HL-60 (cell line): ENCODE results near the gene LIMA1.

ENCODE experiments used
- DNase-seq, 2 experiments: peaks; one replicate each; pipeline ENCODE4 v3.0.0-alpha.2; 2010 to 2020; ENCODE audit warnings: low read depth in 1 of 2, low spot score in 1 of 2
- H3K27ac ChIP-seq: fragments of 250-450 bp; sonication (Bioruptor Pico); replicated peaks from 2 replicates; pipeline ENCODE4 v1.5.1; 2020; ENCODE audit warnings: mild to moderate bottlenecking, moderate library complexity
- H3K27me3 ChIP-seq: fragments of 250-450 bp; sonication (Bioruptor Pico); 2 replicates; pipeline ENCODE4 v1.5.1; 2021; ENCODE audit warnings: mild to moderate bottlenecking, moderate library complexity; ENCODE audit not compliant: insufficient read depth, poor library complexity, severe bottlenecking
- H3K4me3 ChIP-seq: replicated peaks from 2 replicates; pipeline ENCODE4 v1.5.1; 2011; ENCODE audit warnings: mild to moderate bottlenecking, control low read depth, low read length; ENCODE audit not compliant: insufficient read depth
- CTCF ChIP-seq: IDR thresholded peaks from one replicate; pipeline ENCODE4 v1.5.1; 2011; ENCODE audit warnings: low read length, control low read depth, inconsistent platforms; ENCODE audit not compliant: insufficient read depth
- GABPA ChIP-seq: IDR thresholded peaks from 2 replicates; pipeline ENCODE4 v1.6.1; 2012; ENCODE audit warnings: low read depth
- POLR2AphosphoS5 ChIP-seq: IDR thresholded peaks from 2 replicates; pipeline ENCODE4 v1.6.1; 2012; ENCODE audit warnings: low read depth
- REST ChIP-seq: IDR thresholded peaks from 2 replicates; pipeline ENCODE4 v1.6.1; 2012; ENCODE audit warnings: low read depth; ENCODE audit not compliant: insufficient replicate concordance
- SPI1 ChIP-seq: IDR thresholded peaks from 2 replicates; pipeline ENCODE4 v1.6.1; 2012; ENCODE audit warnings: low read depth, mild to moderate bottlenecking, borderline replicate concordance
- microRNA-seq: library from miRNA; unstranded; fragments of <30 nt; microRNA quantifications from one replicate; pipeline ENCODE4, GENCODE V29; 2018

LIMA1 gene

GRCh38 chr12:50129290-50129689 lies 154.0 kb downstream of the LIMA1 start:
- no peak overlapping the region for H3K4me3 ChIP-seq
- TF ChIP-seq GABPA (no peak), SPI1 (no peak), CTCF (no peak), POLR2AphosphoS5 (no peak), REST (no peak)
- DNase-seq, result no peak
- H3K27ac ChIP-seq, result no peak overlapping the region
- no peaks in the 10 kb centered on the region for H3K27me3 ChIP-seq

- TF ChIP-seq GABPA (no peak), SPI1 (no peak), POLR2AphosphoS5 (peak; percentile 9; the same call in 1 of the 2 replicates), CTCF (no peak)
- no peak for DNase-seq
Measured at GRCh38 chr12:50127546-50127945, 155.8 kb downstream of the LIMA1 start.

More at GRCh38 chr12:50127546-50127945, 155.8 kb downstream of the LIMA1 start:
- no peak overlapping the region for H3K4me3 ChIP-seq
- H3K27me3 ChIP-seq, result no peaks in the 10 kb centered on the region
- H3K27ac ChIP-seq, result no peak overlapping the region

Small RNAs within 50 kb of the gene (microRNA-seq; reads per million reads assigned to microRNA genes)
- 5.4 reads per million, percentile 17 among the genes with 10 or more reads in this experiment for gene MIR1293
